ENCODE measurements around the gene RPL29.
A peak's percentile ranks its signal among the peaks of the same experiment; 100 is the strongest.

Gene RPL29

GRCh38 chr3:51982352-51982837 lies 13.3 kb downstream of the RPL29 start:
- peak in 1 of 5 donors; percentile 51 for DNase-seq

- DNase-seq = no peak
Measured at GRCh38 chr3:51980253-51980652, 15.4 kb downstream of the RPL29 start.

- no peak for DNase-seq
Measured at GRCh38 chr3:51978143-51978502, 17.6 kb downstream of the RPL29 start.

GRCh38 chr3:51977446-51978142 lies 18.1 kb downstream of the RPL29 start:
- peak in 1 of 5 donors; percentile 51 for DNase-seq

- DNase-seq = peak in 1 of 5 donors; percentile 26
Measured at GRCh38 chr3:51975852-51976549, 19.7 kb downstream of the RPL29 start.

- DNase-seq = peak; percentile 62 to 78 (median 71)
Measured at GRCh38 chr3:51974963-51975851, 20.5 kb downstream of the RPL29 start, which contains the start of gene ABHD14A. ABHD14A (plus strand) TSS chr3:51975064; CDS start chr3:51975136, 72 bp downstream.

- DNase-seq = no peak
Measured at GRCh38 chr3:51974277-51974962, 21.3 kb downstream of the RPL29 start.

- no peak for DNase-seq
Measured at GRCh38 chr3:51971350-51971749, 24.3 kb downstream of the RPL29 start.

DNA sequence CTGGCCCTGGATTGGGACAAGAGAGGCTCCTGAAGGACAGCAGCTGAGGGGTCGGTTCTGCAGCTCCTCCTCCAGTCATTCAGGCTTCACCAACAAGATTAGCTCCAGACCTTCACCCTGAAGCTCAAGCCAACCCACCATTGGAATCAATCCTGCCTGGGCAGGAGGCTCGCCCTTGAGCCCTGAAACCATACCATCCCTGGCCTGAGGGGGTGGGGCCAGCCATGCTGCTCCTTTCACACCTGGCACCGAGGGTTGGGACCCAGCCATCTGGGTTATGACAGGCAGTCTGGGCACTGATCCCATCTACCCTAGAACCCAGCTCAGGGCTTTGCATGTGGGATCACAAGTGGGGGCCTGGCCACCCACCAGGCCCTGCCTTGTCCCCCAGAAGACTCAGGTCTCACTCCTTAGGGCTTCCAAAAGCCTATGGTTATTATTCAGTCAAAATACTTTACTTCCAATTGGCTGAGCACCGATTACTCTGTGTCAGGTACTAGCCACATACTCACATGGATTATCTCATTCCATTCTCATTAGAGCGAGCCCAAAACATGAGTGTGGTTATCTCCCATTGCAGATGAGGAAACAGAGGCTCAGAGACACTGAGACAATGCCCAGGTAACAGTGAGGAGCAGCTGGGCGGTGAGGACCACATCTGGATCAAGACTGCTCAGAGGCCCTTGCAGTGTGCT lies 24.9 kb downstream of the RPL29 start:
- no peak for DNase-seq

GRCh38 chr3:51969841-51970240 lies 25.9 kb downstream of the RPL29 start:
- no peak for DNase-seq

DNA sequence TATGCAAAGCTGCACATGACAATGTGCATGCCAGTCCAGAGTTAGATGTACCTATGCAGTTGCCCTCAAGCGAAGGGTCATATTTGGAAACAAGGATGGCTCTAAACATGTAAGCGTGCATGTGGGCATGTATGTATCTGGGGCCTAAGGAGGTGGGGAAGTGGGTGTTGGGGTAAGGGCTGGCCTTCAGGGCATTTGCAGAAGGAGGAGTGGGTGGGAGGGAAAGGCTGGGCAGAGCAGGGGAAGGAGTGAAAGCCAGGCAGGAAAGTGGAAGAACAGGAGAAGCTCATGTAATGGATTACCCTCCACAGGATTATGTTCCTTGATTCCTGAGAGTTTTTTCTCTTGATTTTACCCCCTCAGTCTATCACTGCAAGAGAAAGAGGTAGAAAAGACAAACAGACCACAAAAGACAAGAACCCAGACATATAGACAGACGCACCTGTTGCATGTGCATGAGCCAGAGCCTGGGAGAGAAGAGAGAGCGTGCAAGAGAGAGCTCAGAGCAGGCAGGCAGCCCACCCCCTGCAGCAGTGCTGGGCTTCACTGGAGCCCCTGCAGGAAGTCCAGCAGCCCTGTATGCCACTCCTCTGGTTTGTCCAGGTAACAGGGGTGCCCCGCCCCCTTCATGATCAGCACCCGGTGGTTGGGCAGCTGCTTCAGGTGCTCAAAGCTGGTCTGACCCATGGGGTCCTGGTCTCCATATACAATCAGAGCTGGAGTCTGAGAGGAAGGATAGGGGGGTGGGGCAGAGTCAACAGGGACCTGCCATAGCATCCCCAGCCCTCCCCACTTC lies 26.6 kb downstream of the RPL29 start:
- DNase-seq = no peak

DNA sequence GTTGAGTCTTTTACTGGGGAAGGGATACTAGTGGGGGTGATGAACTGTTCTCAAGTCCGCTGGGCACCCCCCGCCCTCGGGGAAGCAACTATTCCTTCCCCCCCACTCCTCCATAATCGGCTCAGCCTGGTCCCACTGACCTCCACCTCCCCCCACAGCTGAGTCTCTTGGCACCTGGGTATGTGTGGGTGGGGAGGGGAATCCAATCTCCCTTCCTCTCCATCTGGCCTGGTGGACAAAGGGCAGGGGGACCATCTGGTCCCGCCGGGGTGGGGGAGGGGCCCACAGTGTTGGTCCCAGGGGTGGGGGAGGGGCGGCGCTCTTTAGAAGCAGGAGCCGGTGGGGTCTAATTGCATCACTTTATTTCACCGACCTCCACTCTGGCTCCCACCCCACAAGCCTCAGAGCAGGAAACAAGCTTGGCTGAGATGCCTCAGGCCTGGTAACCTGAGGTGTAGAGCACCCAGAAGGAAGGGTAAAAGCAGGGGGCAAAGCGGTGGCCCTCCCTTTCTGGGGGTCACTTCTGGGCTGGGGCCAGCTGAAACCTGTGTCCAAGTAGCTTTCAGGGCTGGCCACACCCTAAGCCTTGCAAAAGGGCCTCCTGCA lies 27.4 kb downstream of the RPL29 start:
- DNase-seq = no peak

DNA sequence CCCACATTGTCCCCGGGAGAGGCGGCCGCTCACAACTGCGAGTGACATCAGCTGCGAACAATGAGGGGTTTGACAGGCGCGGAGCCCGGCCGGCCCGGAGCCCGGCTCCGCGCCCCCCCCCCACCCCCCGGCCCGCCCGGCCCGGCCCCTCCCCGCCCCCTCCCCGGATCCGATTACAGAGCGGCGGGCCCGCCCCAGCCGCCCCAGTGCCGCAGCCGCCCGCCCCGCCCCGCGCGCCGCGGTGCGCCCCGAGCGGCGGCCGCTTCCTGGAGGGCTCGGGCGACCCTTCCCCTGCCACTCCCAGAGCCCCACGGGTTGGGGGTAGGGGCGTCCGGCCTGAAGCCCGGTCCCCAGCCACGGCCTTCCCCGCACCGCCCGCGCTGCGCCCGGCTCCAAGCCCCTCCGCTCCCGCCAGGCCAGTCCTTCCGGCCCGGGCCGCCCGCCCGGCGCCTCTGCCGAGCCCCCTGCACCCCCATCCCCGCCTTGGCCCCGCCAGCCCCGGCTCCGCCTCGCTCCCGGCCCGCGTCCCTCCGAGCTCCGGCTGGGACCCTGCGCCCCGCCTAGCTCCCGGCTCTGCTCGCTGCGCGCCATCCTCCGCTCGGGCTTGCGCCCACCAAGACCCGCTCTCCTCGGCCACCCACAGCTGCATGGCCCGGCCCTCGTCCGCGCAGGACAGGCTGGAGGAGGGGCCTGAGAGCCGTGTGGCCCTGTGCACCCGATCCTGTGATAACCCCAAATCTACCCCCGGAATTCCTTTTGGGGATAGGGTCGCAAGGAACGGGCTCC lies 28.1 kb downstream of the RPL29 start, which contains the start of gene PCBP4:
TSS of gene PCBP4 (minus strand) at position 71 of the 786 bp plus-strand sequence. CDS start 6,214 bp downstream, outside the sequence.
- peak in 1 of 5 donors; percentile 53 for DNase-seq

DNA sequence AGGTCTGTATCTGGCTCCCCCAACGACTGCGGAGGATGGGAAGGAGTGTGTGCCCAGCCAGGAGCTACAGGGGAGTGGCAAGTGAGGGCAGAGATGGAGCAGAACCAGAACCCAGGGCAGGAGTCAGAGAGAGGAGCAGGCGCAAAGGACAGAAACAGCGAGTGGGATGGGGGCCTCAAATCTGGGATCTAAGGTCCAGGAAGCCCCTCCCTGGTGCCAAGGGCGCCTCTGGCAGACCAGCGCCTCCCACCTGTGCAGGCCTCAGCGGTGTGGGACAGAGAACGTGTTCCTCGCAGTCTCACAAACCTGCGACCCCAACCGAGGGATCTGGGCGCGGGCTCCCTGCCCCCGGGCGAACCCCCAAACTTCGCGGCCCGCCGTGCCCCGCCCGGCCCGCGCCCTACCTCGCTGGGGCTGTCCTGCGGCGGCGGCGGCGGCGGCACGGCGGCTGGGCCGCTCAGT lies 28.7 kb downstream of the RPL29 start:
- DNase-seq = peak in 1 of 5 donors; percentile 20

DNA sequence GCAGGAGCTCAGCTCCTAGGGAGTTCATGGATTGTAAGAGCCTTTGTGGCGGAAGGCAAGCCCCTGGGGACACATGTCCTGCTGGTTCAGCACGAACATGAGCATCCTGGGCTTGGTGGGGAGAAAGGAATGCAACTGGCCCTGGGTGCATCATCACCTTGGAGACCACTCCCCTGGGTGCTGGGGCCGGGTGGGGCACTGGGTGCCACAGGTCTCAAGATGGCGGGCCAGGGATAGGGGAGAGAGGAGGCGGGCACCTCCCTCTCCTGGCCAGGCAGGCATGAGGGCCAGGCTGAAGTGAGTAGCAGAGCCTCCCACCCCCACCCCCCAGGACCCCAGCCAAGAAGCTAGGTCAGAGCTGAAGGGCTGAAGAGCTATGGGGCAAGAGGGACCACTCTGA lies 29.2 kb downstream of the RPL29 start:
- no peak for DNase-seq

DNA sequence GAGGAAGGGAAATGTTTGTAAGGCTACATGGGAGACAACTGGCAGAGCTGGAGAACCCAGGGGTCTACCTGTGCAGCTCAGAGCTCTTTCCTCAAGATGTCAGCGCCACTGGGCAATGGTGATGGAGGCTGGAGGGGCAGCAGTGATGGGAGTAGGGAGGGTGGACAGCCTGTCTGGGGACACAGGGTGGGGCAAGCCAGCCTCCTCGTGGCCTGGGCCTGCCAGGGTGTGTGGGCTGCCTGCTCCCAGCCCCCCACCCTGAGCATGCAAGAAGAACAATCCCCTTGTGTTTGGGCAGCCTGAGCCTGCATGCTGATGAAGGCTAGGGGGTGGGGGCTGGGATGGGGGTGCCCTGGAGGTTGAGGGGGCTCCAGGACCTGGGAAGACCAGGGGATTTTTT lies 29.7 kb downstream of the RPL29 start:
- DNase-seq = no peak

- DNase-seq = no peak
Measured at GRCh38 chr3:51964521-51964920, 31.2 kb downstream of the RPL29 start.

- no peak for DNase-seq
Measured at GRCh38 chr3:51963951-51964451, 31.7 kb downstream of the RPL29 start.

DNA sequence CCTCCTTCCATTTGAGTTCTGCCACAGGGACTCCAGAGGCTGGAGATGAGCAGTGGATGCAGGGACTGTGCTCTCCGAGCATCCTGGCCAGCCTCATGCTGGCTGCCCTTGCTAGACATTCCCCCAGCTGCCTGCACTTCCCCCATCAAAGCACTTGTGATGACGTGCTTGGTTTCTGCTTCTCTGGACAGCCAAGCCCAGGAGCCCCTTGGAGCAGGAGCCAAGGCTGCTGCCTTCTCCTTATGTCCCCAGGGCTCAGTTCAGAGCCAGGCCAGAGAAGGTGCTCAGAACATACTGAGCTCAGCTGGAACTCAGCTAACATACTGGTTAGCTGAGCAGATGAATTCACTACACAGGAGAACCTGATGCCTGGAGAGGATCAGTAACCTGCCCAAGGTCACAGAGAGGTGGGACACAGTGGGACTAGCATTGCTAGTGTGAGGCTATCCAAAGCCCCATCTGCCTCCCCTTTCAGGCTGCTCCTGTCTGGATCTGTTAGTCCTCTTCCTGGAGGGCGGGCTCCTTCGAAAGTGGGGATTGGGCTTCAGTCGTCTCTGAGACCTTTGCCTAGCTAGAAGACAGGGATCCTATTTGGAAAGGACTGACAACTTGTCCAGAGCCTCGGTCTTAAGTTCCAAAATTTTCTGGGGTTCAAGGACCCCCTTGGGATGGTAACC lies 32.7 kb downstream of the RPL29 start:
- DNase-seq = no peak
